ENCODE measurements around the gene ATP5F1A.

Gene ATP5F1A

GRCh38 chr18:46061387-46061786 lies 36.7 kb downstream of the ATP5F1A start:
- no peak for TF ChIP-seq FOXM1 (IDR thresholded peaks at IDR 0.05; ENCODE audit: borderline replicate concordance, low read depth)
- TF ChIP-seq TEAD4 (IDR thresholded peaks at IDR 0.05), result no peak

GRCh38 chr18:46060359-46060841 lies 37.7 kb downstream of the ATP5F1A start:
- TF ChIP-seq TEAD4 (IDR thresholded peaks at IDR 0.05) (no peak), USF1 (IDR thresholded peaks at IDR 0.05) (no peak), YY1 (IDR thresholded peaks at IDR 0.05; ENCODE audit: low read depth) (no peak), ZBTB7A (IDR thresholded peaks at IDR 0.05; ENCODE audit: low read depth) (no peak), EGR1 (IDR thresholded peaks at IDR 0.05) (no peak), TCF12 (IDR thresholded peaks at IDR 0.05; ENCODE audit: low read depth) (no peak), CREB1 (IDR thresholded peaks at IDR 0.05; ENCODE audit: low read depth) (no peak), CEBPB (IDR thresholded peaks at IDR 0.05) (no peak), FOXM1 (IDR thresholded peaks at IDR 0.05; ENCODE audit: borderline replicate concordance, low read depth) (no peak), TAF1 (IDR thresholded peaks at IDR 0.05; ENCODE audit: low read depth) (no peak), RAD21 (IDR thresholded peaks at IDR 0.05; ENCODE audit: low read depth) (no peak), NFIC (IDR thresholded peaks at IDR 0.05) (no peak)
- TF ChIP-seq, protein P1, sequence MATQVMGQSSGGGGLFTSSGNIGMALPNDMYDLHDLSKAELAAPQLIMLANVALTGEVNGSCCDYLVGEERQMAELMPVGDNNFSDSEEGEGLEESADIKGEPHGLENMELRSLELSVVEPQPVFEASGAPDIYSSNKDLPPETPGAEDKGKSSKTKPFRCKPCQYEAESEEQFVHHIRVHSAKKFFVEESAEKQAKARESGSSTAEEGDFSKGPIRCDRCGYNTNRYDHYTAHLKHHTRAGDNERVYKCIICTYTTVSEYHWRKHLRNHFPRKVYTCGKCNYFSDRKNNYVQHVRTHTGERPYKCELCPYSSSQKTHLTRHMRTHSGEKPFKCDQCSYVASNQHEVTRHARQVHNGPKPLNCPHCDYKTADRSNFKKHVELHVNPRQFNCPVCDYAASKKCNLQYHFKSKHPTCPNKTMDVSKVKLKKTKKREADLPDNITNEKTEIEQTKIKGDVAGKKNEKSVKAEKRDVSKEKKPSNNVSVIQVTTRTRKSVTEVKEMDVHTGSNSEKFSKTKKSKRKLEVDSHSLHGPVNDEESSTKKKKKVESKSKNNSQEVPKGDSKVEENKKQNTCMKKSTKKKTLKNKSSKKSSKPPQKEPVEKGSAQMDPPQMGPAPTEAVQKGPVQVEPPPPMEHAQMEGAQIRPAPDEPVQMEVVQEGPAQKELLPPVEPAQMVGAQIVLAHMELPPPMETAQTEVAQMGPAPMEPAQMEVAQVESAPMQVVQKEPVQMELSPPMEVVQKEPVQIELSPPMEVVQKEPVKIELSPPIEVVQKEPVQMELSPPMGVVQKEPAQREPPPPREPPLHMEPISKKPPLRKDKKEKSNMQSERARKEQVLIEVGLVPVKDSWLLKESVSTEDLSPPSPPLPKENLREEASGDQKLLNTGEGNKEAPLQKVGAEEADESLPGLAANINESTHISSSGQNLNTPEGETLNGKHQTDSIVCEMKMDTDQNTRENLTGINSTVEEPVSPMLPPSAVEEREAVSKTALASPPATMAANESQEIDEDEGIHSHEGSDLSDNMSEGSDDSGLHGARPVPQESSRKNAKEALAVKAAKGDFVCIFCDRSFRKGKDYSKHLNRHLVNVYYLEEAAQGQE (IDR thresholded peaks at IDR 0.05; ENCODE audit: low read depth), result no peak

GRCh38 chr18:46055838-46056230 lies 42.3 kb downstream of the ATP5F1A start:
- TF ChIP-seq RAD21 (IDR thresholded peaks at IDR 0.05; ENCODE audit: low read depth) (no peak), YY1 (IDR thresholded peaks at IDR 0.05; ENCODE audit: low read depth) (no peak), TAF1 (IDR thresholded peaks at IDR 0.05; ENCODE audit: low read depth) (no peak), FOXM1 (IDR thresholded peaks at IDR 0.05; ENCODE audit: borderline replicate concordance, low read depth) (no peak), TEAD4 (IDR thresholded peaks at IDR 0.05) (no peak), MAX (IDR thresholded peaks at IDR 0.05) (no peak)

GRCh38 chr18:46054956-46055837 lies 42.9 kb downstream of the ATP5F1A start:
- no peak for TF ChIP-seq TCF12 (IDR thresholded peaks at IDR 0.05; ENCODE audit: low read depth)
- TF ChIP-seq USF1 (IDR thresholded peaks at IDR 0.05), result no peak
- no peak for TF ChIP-seq FOXM1 (IDR thresholded peaks at IDR 0.05; ENCODE audit: borderline replicate concordance, low read depth)
- TF ChIP-seq CEBPB (IDR thresholded peaks at IDR 0.05), result no peak
- no peak for TF ChIP-seq NFIC (IDR thresholded peaks at IDR 0.05)
- no peak for TF ChIP-seq MAX (IDR thresholded peaks at IDR 0.05)

DNA sequence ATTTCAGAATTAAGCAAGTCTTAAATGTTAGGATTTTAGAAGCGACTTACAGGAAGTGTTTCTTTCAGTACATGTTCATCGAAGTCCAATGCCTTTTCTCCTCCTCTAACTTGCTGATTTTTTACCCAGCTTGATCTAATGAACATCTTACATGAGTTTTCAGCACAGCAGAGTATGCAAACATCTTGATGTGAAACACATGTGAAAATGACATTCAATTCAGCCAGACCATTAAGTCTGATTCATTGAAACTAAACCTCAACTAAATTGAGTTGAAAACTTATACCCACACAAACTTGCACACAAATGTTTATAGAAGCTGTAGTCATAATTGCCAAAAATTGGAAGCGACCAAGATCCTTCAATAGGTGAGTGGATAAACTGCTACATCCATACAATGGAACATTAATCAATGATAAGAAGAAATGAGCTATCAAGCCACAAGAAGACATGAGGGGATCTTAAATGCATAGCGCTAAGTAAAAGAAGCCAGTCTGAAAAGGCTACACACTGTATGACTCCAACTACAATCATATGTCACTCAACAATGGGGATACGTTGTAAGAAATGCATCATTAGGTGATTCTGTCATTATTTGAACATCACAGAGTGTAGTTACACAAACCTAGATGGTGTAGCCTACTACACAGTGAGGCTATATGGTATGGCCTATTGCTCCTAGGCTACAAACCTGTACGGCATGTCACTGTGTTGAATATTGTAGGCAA lies 44.6 kb downstream of the ATP5F1A start:
- no peak for TF ChIP-seq TAF1 (IDR thresholded peaks at IDR 0.05; ENCODE audit: low read depth)
- TF ChIP-seq EP300 (IDR thresholded peaks at IDR 0.05; ENCODE audit: borderline replicate concordance), result no peak
- no peak for TF ChIP-seq USF1 (IDR thresholded peaks at IDR 0.05)
- TF ChIP-seq ZBTB7A (IDR thresholded peaks at IDR 0.05; ENCODE audit: low read depth), result no peak
- no peak for TF ChIP-seq FOXM1 (IDR thresholded peaks at IDR 0.05; ENCODE audit: borderline replicate concordance, low read depth)
- no peak for TF ChIP-seq CREB1 (IDR thresholded peaks at IDR 0.05; ENCODE audit: low read depth)
- no peak for TF ChIP-seq NFIC (IDR thresholded peaks at IDR 0.05)
- TF ChIP-seq YY1 (IDR thresholded peaks at IDR 0.05; ENCODE audit: low read depth), result no peak
- no peak for TF ChIP-seq TCF12 (IDR thresholded peaks at IDR 0.05; ENCODE audit: low read depth)
- TF ChIP-seq TEAD4 (IDR thresholded peaks at IDR 0.05), result no peak
- TF ChIP-seq, protein P1 (IDR thresholded peaks at IDR 0.05; ENCODE audit: low read depth), result no peak
- TF ChIP-seq MAX (IDR thresholded peaks at IDR 0.05), result no peak
- TF ChIP-seq RAD21 (IDR thresholded peaks at IDR 0.05; ENCODE audit: low read depth), result no peak
- no peak for TF ChIP-seq CEBPB (IDR thresholded peaks at IDR 0.05)
- no peak for TF ChIP-seq EGR1 (IDR thresholded peaks at IDR 0.05)
